GM23338 (cell line): ENCODE data around the gene DPH2. TPM values are rescaled to one million over a fixed set of nuclear protein-coding genes. Genes with fewer than 3 reads are reported as not detected.

Source experiments
- ATAC-seq: fragments of 200-7000 bp; cut with Tn5 transposase; 3 replicates; pipeline ENCODE4 v1.9.1; 2020
- DNase-seq: peaks from one replicate; pipeline ENCODE4 v3.0.0-alpha.2; 2015; ENCODE audit warnings: low spot score
- H2AFZ ChIP-seq: fragments of 200-600 bp; sonication (generic); 2 replicates; pipeline ENCODE4 v1.8.0; 2016; ENCODE audit warnings: antibody characterized with exemption, mild to moderate bottlenecking, moderate library complexity
- H3F3A ChIP-seq: fragments of 200-600 bp; sonication (generic); replicated peaks from 2 replicates; pipeline ENCODE4 v1.8.0; 2017; ENCODE audit warnings: antibody characterized with exemption, mixed run types, low read depth
- H3K27ac ChIP-seq: fragments of 200-600 bp; sonication (generic); 2 replicates; pipeline ENCODE4 v1.6.1; 2016; ENCODE audit warnings: low read depth
- H3K27me3 ChIP-seq: fragments of 200-600 bp; sonication (generic); 2 replicates; pipeline ENCODE4 v1.8.0; 2016; ENCODE audit warnings: mild to moderate bottlenecking, mixed run types, moderate library complexity; ENCODE audit not compliant: insufficient read depth
- H3K36me3 ChIP-seq: fragments of 200-600 bp; sonication (generic); 2 replicates; pipeline ENCODE4 v1.8.0; 2016; ENCODE audit warnings: mild to moderate bottlenecking; ENCODE audit not compliant: insufficient read depth
- H3K4me1 ChIP-seq: fragments of 200-600 bp; sonication (generic); 2 replicates; pipeline ENCODE4 v1.8.0; 2016; ENCODE audit warnings: mild to moderate bottlenecking, moderate library complexity; ENCODE audit not compliant: insufficient read depth
- H3K4me2 ChIP-seq: fragments of 200-600 bp; sonication (generic); 2 replicates; pipeline ENCODE4 v1.7.1; 2017; ENCODE audit warnings: mixed run types
- H3K4me3 ChIP-seq: fragments of 200-600 bp; sonication (generic); 2 replicates; pipeline ENCODE4 v1.6.1; 2016; ENCODE audit warnings: mixed run types
- H3K79me2 ChIP-seq: fragments of 200-600 bp; sonication (generic); replicated peaks from 2 replicates; pipeline ENCODE4 v1.8.0; 2017; ENCODE audit warnings: mild to moderate bottlenecking; ENCODE audit not compliant: insufficient read depth
- H3K9me2 ChIP-seq: fragments of 200-600 bp; sonication (generic); 2 replicates; pipeline ENCODE4 v1.8.0; 2017; ENCODE audit not compliant: insufficient read depth
- H4K20me1 ChIP-seq: fragments of 200-600 bp; sonication (generic); replicated peaks from 2 replicates; pipeline ENCODE4 v1.8.0; 2017; ENCODE audit warnings: mild to moderate bottlenecking; ENCODE audit not compliant: insufficient read depth
- H3K27ac Mint-ChIP-seq: 2 replicates; pipeline ENCODE4 v1.8.0; 2020; ENCODE audit warnings: inconsistent platforms, mild to moderate bottlenecking, moderate library complexity, mixed read lengths
- H3K27me3 Mint-ChIP-seq: 3 replicates; pipeline ENCODE4 v1.8.0; 2022; ENCODE audit warnings: low read depth, mild to moderate bottlenecking, moderate library complexity, mixed read lengths, inconsistent platforms; ENCODE audit not compliant: insufficient read depth, poor library complexity
- H3K36me3 Mint-ChIP-seq: 3 replicates; pipeline ENCODE4 v1.8.0; 2021; ENCODE audit warnings: low read depth, mild to moderate bottlenecking, inconsistent platforms, moderate library complexity, mixed read lengths
- H3K4me1 Mint-ChIP-seq: 3 replicates; pipeline ENCODE4 v1.8.0; 2020; ENCODE audit warnings: mild to moderate bottlenecking, inconsistent platforms, mixed read lengths
- H3K4me3 Mint-ChIP-seq: 3 replicates; pipeline ENCODE4 v1.8.0; 2021; ENCODE audit warnings: moderate library complexity, mild to moderate bottlenecking, inconsistent platforms, mixed read lengths
- H3K9me3 Mint-ChIP-seq: 3 replicates; pipeline ENCODE4 v1.8.0; 2020; ENCODE audit warnings: moderate library complexity, mild to moderate bottlenecking, inconsistent platforms, mixed read lengths
- CREB1 ChIP-seq: fragments of 250-450 bp; sonication (Bioruptor Pico); IDR thresholded peaks from 2 replicates; pipeline ENCODE4 v1.5.0; 2020; ENCODE audit warnings: low read depth, mild to moderate bottlenecking, moderate library complexity
- EZH2 ChIP-seq: fragments of 200-600 bp; sonication (generic); IDR thresholded peaks from one replicate; pipeline ENCODE4 v1.8.0; 2017; ENCODE audit warnings: antibody characterized with exemption, mild to moderate bottlenecking, low read depth; ENCODE audit not compliant: unreplicated experiment
- EZH2phosphoT487 ChIP-seq: fragments of 200-600 bp; sonication (generic); IDR thresholded peaks from one replicate; pipeline ENCODE4 v1.8.1; 2018; ENCODE audit warnings: antibody characterized with exemption; ENCODE audit not compliant: unreplicated experiment
- JUNB ChIP-seq: IDR thresholded peaks from one replicate; pipeline ENCODE4 v1.6.1; 2016; ENCODE audit warnings: antibody characterized with exemption; ENCODE audit not compliant: unreplicated experiment
- POLR2AphosphoS5 ChIP-seq: IDR thresholded peaks from 2 replicates; pipeline ENCODE4 v1.6.1; 2016; ENCODE audit warnings: antibody characterized with exemption, low read depth
- STAT1 ChIP-seq: IDR thresholded peaks from one replicate; pipeline ENCODE4 v1.6.1; 2016; ENCODE audit warnings: antibody characterized with exemption; ENCODE audit not compliant: unreplicated experiment
- ZNF114 ChIP-seq: fragments of 250-450 bp; sonication (Bioruptor Pico); IDR thresholded peaks from 2 replicates; pipeline ENCODE4 v1.5.0; 2020; ENCODE audit warnings: mild to moderate bottlenecking, moderate library complexity
- ZNF331 ChIP-seq: fragments of 250-450 bp; sonication (Bioruptor Pico); IDR thresholded peaks from 2 replicates; pipeline ENCODE4 v1.5.0; 2020; ENCODE audit warnings: low read depth, mild to moderate bottlenecking, moderate library complexity
- polyA plus RNA-seq: library from polyadenylated mRNA; unstranded; fragments of >200 nt; fragmentation: Nextera tagmentation; extraction: Ambion mirVana; gene quantifications from 2 replicates; pipeline ENCODE4 v1.2.1, GENCODE V29; 2016
- total RNA-seq: library from RNA; depleted of rRNA; stranded (reverse); fragments of >200 nt; shearing (Covaris generic); gene quantifications from 2 replicates; pipeline ENCODE4 v1.2.3, GENCODE V29; 2014
- TF ChIP-seq, protein P1 (sequence below): IDR thresholded peaks from 2 replicates; pipeline ENCODE4 v1.6.1; 2016; ENCODE audit warnings: antibody characterized with exemption
- TF ChIP-seq, protein P2 (sequence below): fragments of 250-450 bp; sonication (Bioruptor Pico); IDR thresholded peaks from 2 replicates; pipeline ENCODE4 v1.5.0; 2020; ENCODE audit warnings: mild to moderate bottlenecking, moderate library complexity
- TF ChIP-seq, protein P3 (sequence below): IDR thresholded peaks from one replicate; pipeline ENCODE4 v1.6.1; 2018; ENCODE audit warnings: antibody characterized with exemption; ENCODE audit not compliant: unreplicated experiment
- TF ChIP-seq, protein P4 (sequence below), 2 experiments: fragments of 200-600 bp in 1 of 2; sonication (generic) in 1 of 2; conservative IDR thresholded peaks; 2 replicates each; pipeline versions ENCODE4 v1.5.1 to v1.6.1; 2016 to 2017; ENCODE audit warnings: antibody characterized with exemption in 2 of 2, low read depth in 2 of 2, mild to moderate bottlenecking in 2 of 2, moderate library complexity in 1 of 2

DPH2 gene
- total and polyA plus RNA-seq, 2 experiments from 2014 or later, result 32.1 to 90.3 TPM

DNA sequence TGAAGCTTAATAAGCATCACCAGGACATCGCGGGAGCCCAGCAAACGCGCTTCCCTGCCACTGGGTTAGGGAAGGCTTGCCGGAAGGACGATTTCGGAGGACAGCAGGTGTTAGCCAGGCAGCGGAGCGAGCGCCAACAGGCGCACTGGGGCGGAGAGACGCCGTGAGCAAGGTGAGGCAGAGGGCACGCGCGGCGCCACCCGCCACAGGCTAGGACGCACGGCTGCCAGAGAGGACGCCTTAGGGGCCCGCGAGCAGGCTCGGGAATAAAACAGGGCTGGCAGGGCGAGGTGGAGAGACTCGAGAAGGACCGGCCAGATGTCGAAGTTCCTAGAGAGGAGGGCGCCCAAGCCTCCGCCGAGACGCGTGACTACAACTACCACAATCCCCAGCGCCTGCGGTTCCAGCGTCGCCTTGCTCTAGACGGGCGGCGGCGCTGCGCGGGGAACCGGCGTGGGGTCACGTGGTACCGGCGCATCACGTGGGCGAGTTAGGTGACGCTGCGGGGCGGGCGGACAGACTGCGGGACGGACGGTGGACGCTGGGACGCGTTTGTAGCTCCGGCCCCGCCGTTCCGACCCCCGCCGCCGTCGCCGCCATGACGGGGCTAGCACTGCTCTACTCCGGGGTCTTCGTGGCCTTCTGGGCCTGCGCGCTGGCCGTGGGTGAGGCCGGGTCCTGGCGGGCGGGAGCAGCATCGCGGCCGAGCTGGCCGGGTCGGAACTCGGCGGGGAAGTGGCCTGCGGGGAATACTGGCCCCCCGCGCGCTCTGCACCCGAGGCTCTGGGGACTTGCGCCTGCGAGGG lies 4.8 kb downstream of the DPH2 start, which contains the start of gene ATP6V0B:
Gene ATP6V0B, plus strand, starts transcription at position 518 of the 806 bp plus-strand sequence. Its CDS starts 81 bp downstream, at position 599.
- H3K4me3 Mint-ChIP-seq, result peak within 1 kb of the TSS; percentile 90
- no peaks in the 10 kb centered on the region for H3K9me3 Mint-ChIP-seq
- H3K4me2 ChIP-seq, result peak within 1 kb of the TSS; percentile 98
- H2AFZ ChIP-seq, result peak within 1 kb of the TSS; percentile 100
- H3K27me3 Mint-ChIP-seq, result peaks cover 25% of the 10 kb centered on the region
- peak; percentile 99 for DNase-seq
- H3K36me3 Mint-ChIP-seq, result peaks cover 70% of the 10 kb centered on the region
- H3K9me2 ChIP-seq, result no peaks in the 10 kb centered on the region
- 0 out of 2 replicates have a peak, but pooled peaks cover 7% of the 10 kb centered on the region for H3K36me3 ChIP-seq
- peak within 1 kb of the TSS; percentile 69 for H3K27ac Mint-ChIP-seq
- H4K20me1 ChIP-seq, result peaks cover 22% of the 10 kb centered on the region
- H3K27me3 ChIP-seq, result no peaks in the 10 kb centered on the region
- H3F3A ChIP-seq, result peaks cover 24% of the 10 kb centered on the region; the same call in 1 of the 2 replicates
- peaks cover 29% of the 10 kb centered on the region for H3K4me1 ChIP-seq
- H3K27ac ChIP-seq, result 0 out of 2 replicates have a peak within 1 kb of the TSS, but pooled peaks have one; percentile 59
- H3K4me1 Mint-ChIP-seq, result peaks cover 45% of the 10 kb centered on the region
- TF ChIP-seq ZNF114 (CRISPR knock-in tag) (no peak), JUNB (no peak), ZNF331 (CRISPR knock-in tag) (no peak), STAT1 (no peak), POLR2AphosphoS5 (peak; percentile 92), CREB1 (CRISPR knock-in tag) (peak; percentile 95), EZH2 (no peak), EZH2phosphoT487 (no peak)
- TF ChIP-seq, protein P1, sequence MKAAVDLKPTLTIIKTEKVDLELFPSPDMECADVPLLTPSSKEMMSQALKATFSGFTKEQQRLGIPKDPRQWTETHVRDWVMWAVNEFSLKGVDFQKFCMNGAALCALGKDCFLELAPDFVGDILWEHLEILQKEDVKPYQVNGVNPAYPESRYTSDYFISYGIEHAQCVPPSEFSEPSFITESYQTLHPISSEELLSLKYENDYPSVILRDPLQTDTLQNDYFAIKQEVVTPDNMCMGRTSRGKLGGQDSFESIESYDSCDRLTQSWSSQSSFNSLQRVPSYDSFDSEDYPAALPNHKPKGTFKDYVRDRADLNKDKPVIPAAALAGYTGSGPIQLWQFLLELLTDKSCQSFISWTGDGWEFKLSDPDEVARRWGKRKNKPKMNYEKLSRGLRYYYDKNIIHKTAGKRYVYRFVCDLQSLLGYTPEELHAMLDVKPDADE, result peak; percentile 93
- TF ChIP-seq, protein P2, sequence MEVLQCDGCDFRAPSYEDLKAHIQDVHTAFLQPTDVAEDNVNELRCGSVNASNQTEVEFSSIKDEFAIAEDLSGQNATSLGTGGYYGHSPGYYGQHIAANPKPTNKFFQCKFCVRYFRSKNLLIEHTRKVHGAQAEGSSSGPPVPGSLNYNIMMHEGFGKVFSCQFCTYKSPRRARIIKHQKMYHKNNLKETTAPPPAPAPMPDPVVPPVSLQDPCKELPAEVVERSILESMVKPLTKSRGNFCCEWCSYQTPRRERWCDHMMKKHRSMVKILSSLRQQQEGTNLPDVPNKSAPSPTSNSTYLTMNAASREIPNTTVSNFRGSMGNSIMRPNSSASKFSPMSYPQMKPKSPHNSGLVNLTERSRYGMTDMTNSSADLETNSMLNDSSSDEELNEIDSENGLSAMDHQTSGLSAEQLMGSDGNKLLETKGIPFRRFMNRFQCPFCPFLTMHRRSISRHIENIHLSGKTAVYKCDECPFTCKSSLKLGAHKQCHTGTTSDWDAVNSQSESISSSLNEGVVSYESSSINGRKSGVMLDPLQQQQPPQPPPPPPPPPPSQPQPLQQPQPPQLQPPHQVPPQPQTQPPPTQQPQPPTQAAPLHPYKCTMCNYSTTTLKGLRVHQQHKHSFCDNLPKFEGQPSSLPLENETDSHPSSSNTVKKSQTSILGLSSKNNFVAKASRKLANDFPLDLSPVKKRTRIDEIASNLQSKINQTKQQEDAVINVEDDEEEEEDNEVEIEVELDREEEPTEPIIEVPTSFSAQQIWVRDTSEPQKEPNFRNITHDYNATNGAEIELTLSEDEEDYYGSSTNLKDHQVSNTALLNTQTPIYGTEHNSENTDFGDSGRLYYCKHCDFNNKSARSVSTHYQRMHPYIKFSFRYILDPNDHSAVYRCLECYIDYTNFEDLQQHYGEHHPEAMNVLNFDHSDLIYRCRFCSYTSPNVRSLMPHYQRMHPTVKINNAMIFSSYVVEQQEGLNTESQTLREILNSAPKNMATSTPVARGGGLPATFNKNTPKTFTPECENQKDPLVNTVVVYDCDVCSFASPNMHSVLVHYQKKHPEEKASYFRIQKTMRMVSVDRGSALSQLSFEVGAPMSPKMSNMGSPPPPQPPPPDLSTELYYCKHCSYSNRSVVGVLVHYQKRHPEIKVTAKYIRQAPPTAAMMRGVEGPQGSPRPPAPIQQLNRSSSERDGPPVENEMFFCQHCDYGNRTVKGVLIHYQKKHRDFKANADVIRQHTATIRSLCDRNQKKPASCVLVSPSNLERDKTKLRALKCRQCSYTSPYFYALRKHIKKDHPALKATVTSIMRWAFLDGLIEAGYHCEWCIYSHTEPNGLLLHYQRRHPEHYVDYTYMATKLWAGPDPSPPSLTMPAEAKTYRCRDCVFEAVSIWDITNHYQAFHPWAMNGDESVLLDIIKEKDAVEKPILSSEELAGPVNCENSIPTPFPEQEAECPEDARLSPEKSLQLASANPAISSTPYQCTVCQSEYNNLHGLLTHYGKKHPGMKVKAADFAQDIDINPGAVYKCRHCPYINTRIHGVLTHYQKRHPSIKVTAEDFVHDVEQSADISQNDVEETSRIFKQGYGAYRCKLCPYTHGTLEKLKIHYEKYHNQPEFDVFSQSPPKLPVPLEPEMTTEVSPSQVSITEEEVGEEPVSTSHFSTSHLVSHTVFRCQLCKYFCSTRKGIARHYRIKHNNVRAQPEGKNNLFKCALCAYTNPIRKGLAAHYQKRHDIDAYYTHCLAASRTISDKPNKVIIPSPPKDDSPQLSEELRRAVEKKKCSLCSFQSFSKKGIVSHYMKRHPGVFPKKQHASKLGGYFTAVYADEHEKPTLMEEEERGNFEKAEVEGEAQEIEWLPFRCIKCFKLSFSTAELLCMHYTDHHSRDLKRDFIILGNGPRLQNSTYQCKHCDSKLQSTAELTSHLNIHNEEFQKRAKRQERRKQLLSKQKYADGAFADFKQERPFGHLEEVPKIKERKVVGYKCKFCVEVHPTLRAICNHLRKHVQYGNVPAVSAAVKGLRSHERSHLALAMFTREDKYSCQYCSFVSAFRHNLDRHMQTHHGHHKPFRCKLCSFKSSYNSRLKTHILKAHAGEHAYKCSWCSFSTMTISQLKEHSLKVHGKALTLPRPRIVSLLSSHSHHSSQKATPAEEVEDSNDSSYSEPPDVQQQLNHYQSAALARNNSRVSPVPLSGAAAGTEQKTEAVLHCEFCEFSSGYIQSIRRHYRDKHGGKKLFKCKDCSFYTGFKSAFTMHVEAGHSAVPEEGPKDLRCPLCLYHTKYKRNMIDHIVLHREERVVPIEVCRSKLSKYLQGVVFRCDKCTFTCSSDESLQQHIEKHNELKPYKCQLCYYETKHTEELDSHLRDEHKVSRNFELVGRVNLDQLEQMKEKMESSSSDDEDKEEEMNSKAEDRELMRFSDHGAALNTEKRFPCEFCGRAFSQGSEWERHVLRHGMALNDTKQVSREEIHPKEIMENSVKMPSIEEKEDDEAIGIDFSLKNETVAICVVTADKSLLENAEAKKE, result no peak
- TF ChIP-seq, protein P3, sequence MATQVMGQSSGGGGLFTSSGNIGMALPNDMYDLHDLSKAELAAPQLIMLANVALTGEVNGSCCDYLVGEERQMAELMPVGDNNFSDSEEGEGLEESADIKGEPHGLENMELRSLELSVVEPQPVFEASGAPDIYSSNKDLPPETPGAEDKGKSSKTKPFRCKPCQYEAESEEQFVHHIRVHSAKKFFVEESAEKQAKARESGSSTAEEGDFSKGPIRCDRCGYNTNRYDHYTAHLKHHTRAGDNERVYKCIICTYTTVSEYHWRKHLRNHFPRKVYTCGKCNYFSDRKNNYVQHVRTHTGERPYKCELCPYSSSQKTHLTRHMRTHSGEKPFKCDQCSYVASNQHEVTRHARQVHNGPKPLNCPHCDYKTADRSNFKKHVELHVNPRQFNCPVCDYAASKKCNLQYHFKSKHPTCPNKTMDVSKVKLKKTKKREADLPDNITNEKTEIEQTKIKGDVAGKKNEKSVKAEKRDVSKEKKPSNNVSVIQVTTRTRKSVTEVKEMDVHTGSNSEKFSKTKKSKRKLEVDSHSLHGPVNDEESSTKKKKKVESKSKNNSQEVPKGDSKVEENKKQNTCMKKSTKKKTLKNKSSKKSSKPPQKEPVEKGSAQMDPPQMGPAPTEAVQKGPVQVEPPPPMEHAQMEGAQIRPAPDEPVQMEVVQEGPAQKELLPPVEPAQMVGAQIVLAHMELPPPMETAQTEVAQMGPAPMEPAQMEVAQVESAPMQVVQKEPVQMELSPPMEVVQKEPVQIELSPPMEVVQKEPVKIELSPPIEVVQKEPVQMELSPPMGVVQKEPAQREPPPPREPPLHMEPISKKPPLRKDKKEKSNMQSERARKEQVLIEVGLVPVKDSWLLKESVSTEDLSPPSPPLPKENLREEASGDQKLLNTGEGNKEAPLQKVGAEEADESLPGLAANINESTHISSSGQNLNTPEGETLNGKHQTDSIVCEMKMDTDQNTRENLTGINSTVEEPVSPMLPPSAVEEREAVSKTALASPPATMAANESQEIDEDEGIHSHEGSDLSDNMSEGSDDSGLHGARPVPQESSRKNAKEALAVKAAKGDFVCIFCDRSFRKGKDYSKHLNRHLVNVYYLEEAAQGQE, result no peak
- TF ChIP-seq, protein P4, sequence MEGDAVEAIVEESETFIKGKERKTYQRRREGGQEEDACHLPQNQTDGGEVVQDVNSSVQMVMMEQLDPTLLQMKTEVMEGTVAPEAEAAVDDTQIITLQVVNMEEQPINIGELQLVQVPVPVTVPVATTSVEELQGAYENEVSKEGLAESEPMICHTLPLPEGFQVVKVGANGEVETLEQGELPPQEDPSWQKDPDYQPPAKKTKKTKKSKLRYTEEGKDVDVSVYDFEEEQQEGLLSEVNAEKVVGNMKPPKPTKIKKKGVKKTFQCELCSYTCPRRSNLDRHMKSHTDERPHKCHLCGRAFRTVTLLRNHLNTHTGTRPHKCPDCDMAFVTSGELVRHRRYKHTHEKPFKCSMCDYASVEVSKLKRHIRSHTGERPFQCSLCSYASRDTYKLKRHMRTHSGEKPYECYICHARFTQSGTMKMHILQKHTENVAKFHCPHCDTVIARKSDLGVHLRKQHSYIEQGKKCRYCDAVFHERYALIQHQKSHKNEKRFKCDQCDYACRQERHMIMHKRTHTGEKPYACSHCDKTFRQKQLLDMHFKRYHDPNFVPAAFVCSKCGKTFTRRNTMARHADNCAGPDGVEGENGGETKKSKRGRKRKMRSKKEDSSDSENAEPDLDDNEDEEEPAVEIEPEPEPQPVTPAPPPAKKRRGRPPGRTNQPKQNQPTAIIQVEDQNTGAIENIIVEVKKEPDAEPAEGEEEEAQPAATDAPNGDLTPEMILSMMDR (conservative IDR thresholded peaks at IDR 0.05; ENCODE audit: low read depth in 2 of 2), result 0 out of 4 replicates have a peak, but pooled peaks of 1 of the 2 experiments have one; percentile 14
- H3K79me2 ChIP-seq, result peaks cover 17% of the 10 kb centered on the region
- peak within 1 kb of the TSS; percentile 96 for H3K4me3 ChIP-seq
- ATAC-seq, result peak; percentile 78
